ENCODE measurements around the gene CTNND2.

DNA sequence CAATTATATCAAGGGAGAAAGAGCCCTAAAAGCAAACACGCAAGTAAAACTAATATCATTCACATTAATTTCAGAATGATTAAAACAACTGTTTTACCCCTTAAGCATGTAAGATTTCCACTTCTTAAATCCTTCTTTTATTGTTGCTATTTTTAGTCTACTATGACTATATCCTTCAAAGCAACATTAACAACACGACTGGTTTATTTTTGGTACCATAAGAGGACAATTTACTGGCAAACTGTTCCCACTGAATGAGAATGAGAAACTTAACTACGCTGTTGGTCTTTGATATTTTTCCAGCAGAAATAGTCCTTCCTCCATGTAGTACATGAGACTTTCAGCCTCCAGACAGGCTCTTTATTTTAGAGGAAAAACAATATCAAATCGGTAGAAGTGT, 281.5 kb downstream of the CTNND2 start:
- TF ChIP-seq POLR2A (IDR thresholded peaks at IDR 0.05), result no peak
- TF ChIP-seq, protein P1, sequence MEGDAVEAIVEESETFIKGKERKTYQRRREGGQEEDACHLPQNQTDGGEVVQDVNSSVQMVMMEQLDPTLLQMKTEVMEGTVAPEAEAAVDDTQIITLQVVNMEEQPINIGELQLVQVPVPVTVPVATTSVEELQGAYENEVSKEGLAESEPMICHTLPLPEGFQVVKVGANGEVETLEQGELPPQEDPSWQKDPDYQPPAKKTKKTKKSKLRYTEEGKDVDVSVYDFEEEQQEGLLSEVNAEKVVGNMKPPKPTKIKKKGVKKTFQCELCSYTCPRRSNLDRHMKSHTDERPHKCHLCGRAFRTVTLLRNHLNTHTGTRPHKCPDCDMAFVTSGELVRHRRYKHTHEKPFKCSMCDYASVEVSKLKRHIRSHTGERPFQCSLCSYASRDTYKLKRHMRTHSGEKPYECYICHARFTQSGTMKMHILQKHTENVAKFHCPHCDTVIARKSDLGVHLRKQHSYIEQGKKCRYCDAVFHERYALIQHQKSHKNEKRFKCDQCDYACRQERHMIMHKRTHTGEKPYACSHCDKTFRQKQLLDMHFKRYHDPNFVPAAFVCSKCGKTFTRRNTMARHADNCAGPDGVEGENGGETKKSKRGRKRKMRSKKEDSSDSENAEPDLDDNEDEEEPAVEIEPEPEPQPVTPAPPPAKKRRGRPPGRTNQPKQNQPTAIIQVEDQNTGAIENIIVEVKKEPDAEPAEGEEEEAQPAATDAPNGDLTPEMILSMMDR (IDR thresholded peaks at IDR 0.05), result no peak

Measured in thyroid gland (tissue), 4 donors.